HT1080 (cell line): ENCODE data around the gene RTP1. TPM values are rescaled to one million over a fixed set of nuclear protein-coding genes. Genes with fewer than 3 reads are reported as not detected.
"Not testable (repeated sequence)": the region's sequence is repeated elsewhere in the genome, so short reads cannot be mapped to it uniquely, and the experiment has no call there.

Experiments
- DNase-seq: peaks from one replicate; pipeline ENCODE4 v3.0.0-alpha.2; 2015; ENCODE audit warnings: low read depth
- total RNA-seq: library from RNA; depleted of rRNA; stranded (reverse); fragments of >200 nt; shearing (Covaris generic); gene quantifications from 2 replicates; pipeline ENCODE4 v1.2.3, GENCODE V29; 2014; rRNA removed

The RTP1 gene
- total RNA-seq, 1 experiment from 2014 or later, result not detected

GRCh38 chr3:187237741-187238140 lies 40.5 kb downstream of the RTP1 start:
- no peak for DNase-seq

GRCh38 chr3:187238239-187238638 lies 41.0 kb downstream of the RTP1 start:
- no peak for DNase-seq

GRCh38 chr3:187238835-187239234 lies 41.5 kb downstream of the RTP1 start:
- not testable (repeated sequence) for DNase-seq

GRCh38 chr3:187242435-187242834 lies 45.1 kb downstream of the RTP1 start:
- DNase-seq, result no peak

- no peak for DNase-seq
Observed at GRCh38 chr3:187242900-187243299, 45.6 kb downstream of the RTP1 start.

- DNase-seq, result no peak
Observed at GRCh38 chr3:187243933-187244524, 46.7 kb downstream of the RTP1 start.

GRCh38 chr3:187247398-187247797 lies 50.1 kb downstream of the RTP1 start:
- DNase-seq, result peak; percentile 23

Other genes starting within 250 kb of the RTP1 start
- gene RPL39L, start 58.0 kb upstream of the RTP1 start, total RNA-seq, result not detected in 2 replicates
- 1.3 TPM in 1 of 2 replicates, not detected in the other for gene MASP1, start 94.3 kb downstream of the RTP1 start, total RNA-seq
- 0.26 and 0.60 TPM in 2 replicates for gene RTP4, start 170.9 kb downstream of the RTP1 start, total RNA-seq